GM21447 (cell line): ENCODE data around the gene MS4A3.
"Not testable (repeated sequence)": the region's sequence is repeated elsewhere in the genome, so short reads cannot be mapped to it uniquely, and the experiment has no call there.

Experiments used
- ATAC-seq: cut with Tn5 transposase; IDR thresholded peaks from one replicate; pipeline ENCODE4 v1.9.1; 2021; ENCODE audit not compliant: unreplicated experiment

MS4A3 gene

DNA sequence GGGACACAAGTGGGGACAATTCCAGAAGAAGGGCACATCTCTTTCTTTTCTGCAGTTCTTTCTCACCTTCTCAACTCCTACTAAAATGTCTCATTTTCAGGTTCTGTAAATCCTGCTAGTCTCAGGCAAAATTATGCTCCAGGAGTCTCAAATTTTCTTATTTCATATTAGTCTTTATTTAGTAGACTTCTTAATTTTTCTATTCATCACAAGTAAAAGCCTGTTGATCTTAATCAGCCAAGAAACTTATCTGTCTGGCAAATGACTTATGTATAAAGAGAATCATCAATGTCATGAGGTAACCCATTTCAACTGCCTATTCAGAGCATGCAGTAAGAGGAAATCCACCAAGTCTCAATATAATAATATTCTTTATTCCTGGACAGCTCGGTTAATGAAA, 31.9 kb downstream of the MS4A3 start, which contains the start of gene MS4A2:
Gene MS4A2 (plus strand): TSS at position 301 of the 400 bp plus-strand sequence. CDS start 102 bp downstream, outside the sequence.
- ATAC-seq, result no peak

GRCh38 chr11:60095477-60096120, 39.1 kb downstream of the MS4A3 start:
- ATAC-seq, result no peak

DNA sequence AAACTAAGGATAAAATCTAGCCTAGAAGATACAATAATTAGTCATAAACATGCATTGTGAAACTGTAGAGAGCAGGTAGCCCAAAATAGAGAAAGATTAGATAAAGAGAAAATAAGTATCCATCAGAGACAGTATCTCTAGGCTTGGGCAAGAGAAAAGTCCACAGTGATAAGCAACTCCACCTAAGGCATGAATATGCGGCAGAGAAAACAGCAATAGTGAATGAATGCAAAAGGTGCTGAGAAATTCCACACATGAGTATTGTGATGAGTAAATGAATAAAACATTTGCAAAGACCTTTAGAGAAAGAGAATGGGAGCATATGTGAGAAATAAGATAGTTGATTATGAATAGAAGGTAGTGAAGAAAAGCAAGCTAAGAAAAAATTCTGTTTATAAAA, 40.7 kb downstream of the MS4A3 start:
- ATAC-seq, result no peak

DNA sequence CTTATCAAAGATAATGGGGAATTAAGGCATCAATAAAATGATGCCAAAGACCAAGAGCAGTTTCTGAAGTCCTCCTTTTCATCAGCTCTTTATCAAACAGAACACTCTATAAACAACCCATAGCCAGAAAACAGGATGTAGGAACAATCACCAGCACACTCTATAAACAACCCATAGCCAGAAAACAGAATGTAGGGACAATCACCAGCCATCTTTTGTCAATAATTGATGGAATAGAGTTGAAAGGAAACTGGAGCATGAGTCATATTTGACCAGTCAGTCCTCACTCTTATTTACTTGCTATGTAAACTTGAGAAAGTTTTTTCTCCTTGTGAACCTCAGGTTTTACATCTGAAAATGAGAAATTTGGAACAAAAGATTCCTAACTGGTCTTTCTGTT, 42.0 kb downstream of the MS4A3 start:
- ATAC-seq, result peak; percentile 98

GRCh38 chr11:60100516-60100915, 44.1 kb downstream of the MS4A3 start:
- ATAC-seq, result no peak

DNA sequence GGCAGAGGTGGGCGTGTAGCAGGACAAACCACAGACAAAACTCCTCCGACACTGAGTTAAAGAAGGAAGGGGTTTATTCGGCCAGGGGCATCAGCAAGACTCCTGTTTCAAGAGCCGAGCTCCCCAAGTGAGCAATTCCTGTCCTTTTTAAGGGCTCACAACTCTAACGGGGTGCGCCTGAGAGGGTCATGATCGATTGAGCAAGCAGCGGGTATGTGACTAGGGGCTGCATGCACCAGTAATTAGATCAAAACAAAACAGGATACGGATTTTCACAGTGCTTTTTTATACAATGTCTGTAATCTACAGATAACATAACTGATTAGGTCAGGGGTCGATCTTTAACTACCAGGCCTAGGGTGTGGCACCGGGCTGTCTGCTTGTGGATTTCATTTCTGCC, 44.9 kb downstream of the MS4A3 start:
- ATAC-seq, result not testable (repeated sequence)

DNA sequence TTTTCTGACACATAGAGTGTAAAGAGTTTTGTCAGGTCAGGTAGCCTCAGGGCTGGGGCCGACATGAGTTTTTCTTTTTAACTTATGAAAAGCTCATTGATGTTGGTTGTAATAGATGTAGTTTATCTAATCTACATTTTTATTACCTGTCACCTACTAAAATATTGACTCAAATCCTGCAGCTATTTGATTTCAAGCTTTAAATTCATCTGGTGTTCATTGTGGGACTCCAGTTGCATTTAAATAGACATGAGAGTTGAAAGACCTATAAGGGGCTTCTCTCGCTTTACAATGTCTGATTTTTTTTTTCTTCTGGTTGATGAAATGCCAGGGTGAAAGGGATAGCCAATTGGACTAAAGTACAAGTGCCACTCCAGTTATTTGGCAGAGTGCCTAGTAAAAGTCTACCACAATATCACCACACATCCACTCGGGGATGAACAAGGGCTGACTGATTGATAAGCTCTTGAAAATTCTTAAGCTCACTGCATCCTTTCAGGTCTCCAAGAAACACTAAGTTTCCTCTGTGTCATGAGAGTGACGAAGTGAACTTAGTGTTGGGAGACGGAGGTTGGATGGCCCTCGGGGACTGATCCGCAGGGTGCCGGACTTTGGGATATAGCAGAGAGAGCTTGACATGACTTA, 48.1 kb downstream of the MS4A3 start:
- ATAC-seq, result not testable (repeated sequence)

DNA sequence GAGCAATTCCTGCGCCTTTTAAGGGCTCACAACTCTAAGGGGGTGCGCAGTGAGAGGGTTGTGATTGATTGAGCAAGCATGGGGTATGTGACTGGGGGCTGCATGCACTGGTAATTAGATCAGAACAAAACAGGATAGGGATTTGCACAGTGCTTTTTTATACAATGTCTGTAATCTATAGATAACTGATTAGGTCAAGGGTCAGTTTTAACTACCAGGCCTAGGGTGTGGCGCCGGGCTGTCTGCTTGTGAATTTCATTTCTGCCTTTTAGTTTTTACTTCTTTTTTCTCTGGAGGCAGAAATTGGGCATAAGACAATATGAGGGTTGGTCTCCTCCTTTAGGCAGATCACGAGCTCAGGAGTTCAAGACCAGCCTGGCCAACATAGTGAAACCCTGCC, 52.2 kb downstream of the MS4A3 start:
- not testable (repeated sequence) for ATAC-seq

DNA sequence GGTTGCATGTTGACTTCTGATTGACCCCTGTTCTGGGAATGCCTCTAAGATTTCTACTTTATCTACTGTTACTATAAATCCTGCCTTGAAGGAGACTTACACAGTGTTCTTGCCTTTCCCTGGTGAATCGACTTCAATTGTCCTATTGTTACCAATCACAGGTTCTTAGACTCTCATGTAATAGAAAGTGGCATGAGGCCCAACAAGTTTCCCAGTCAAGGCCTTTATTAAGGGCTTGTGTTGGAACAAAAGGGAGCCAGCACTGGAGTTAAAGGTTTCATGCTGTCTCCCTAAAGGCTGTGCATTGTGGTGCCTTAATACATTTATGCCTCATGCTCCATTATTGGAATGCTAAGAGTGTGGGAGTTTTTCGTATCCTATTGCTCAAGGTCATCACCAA, 55.3 kb downstream of the MS4A3 start:
- no peak for ATAC-seq

- ATAC-seq, result no peak
Observed at GRCh38 chr11:60116996-60117790, 60.7 kb downstream of the MS4A3 start.

DNA sequence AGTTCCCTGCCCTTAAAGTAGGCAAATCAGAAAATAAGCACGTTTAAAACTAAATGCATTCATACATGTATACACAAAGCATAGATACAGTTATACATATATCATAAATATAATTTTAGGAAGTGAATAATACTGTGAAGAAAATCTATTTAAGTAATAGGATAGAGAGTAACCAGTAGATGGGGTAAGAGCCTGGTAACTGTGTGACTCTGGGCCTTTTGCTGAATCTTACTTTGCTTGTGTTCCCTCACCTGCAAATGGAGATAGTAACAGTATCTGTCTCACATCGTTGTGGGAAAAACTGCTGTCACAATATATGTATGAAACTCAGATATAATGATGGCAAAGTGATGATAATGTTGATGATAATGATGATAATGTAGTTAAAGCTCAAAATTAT, 61.9 kb downstream of the MS4A3 start:
- no peak for ATAC-seq

DNA sequence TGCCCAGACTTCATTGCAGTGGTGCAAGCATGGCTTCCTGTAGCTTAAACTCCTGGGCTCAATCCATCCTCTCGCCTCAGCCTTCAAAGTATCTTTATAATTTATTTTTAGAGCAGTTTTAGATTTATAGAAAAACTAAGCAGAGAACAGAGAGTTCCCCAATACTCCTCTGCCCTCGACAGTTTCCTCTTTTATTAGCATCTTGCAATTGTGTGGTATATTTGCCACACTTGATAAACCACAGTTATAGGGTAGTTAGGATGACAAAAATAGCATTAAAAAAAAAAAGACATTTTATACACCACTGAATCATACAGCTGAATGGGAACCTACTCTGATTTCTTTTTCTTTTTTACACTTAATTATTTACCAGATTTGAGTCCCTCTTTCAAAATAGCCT, 63.2 kb downstream of the MS4A3 start:
- no peak for ATAC-seq
